PC-9 (cell line): ENCODE results near the gene LATS2. TPM values are rescaled to one million over a fixed set of nuclear protein-coding genes. Genes with fewer than 3 reads are reported as not detected.
"Not testable (repeated sequence)": the region's sequence is repeated elsewhere in the genome, so short reads cannot be mapped to it uniquely, and the experiment has no call there.

Source experiments
- BruUV-seq: library from RNA; stranded (reverse); fragments of 400-500 nt; replicated peaks from 2 replicates; lab custom pipeline; 2021; lab: Mats Ljungman, UMichigan
- CTCF ChIA-PET: fragments of 300-600 bp; sonication (Branson Sonifier 250); formaldehyde crosslinking; loops from one replicate; lab custom pipeline; 2022; ENCODE audit warnings: antibody characterized with exemption; lab: Charles Lee
- POLR2A ChIA-PET: fragments of 300-600 bp; sonication (Branson Sonifier 250); formaldehyde crosslinking; loops from one replicate; lab custom pipeline; 2022; ENCODE audit warnings: antibody characterized with exemption; ENCODE audit not compliant: unreplicated experiment; lab: Charles Lee
- DNase-seq, 2 experiments: peaks; one replicate each; pipeline versions ENCODE4 v3.0.0 to v3.0.0-alpha.2; 2015 to 2022; ENCODE audit warnings: mixed read lengths in 1 of 2
- H2AFZ ChIP-seq: fragments of 200-600 bp; sonication (generic); 2 replicates; pipeline ENCODE4 v1.8.1; 2017; ENCODE audit warnings: antibody characterized with exemption
- H3F3A ChIP-seq: fragments of 200-600 bp; sonication (generic); 2 replicates; pipeline ENCODE4 v1.8.1; 2017; ENCODE audit warnings: antibody characterized with exemption, mild to moderate bottlenecking, low read depth; ENCODE audit not compliant: insufficient read depth
- H3K27ac ChIP-seq: fragments of 200-600 bp; sonication (generic); 2 replicates; pipeline ENCODE4 v1.6.1; 2016; ENCODE audit warnings: mixed run types
- H3K27me3 ChIP-seq: fragments of 200-600 bp; sonication (generic); 2 replicates; pipeline ENCODE4 v1.6.1; 2016; ENCODE audit warnings: low read depth, mixed run types; ENCODE audit not compliant: insufficient read depth
- H3K36me3 ChIP-seq: fragments of 200-600 bp; sonication (generic); 2 replicates; pipeline ENCODE4 v1.6.1; 2016; ENCODE audit warnings: low read depth, mixed run types
- H3K4me1 ChIP-seq: fragments of 200-600 bp; sonication (generic); replicated peaks from 2 replicates; pipeline ENCODE4 v1.6.1; 2016; ENCODE audit warnings: mixed run types; ENCODE audit not compliant: insufficient read depth
- H3K4me2 ChIP-seq: fragments of 200-600 bp; sonication (generic); 2 replicates; pipeline ENCODE4 v1.6.1; 2017; ENCODE audit warnings: mixed run types
- H3K4me3 ChIP-seq: fragments of 200-600 bp; sonication (generic); 2 replicates; pipeline ENCODE4 v1.6.1; 2016; ENCODE audit warnings: mixed run types
- H3K79me2 ChIP-seq: fragments of 200-600 bp; sonication (generic); 2 replicates; pipeline ENCODE4 v1.6.1; 2017; ENCODE audit warnings: low read depth, mixed run types
- H3K9me2 ChIP-seq: fragments of 200-600 bp; sonication (generic); 2 replicates; pipeline ENCODE4 v1.8.1; 2017; ENCODE audit warnings: mild to moderate bottlenecking; ENCODE audit not compliant: insufficient read depth
- H3K9me3 ChIP-seq: fragments of 200-600 bp; sonication (generic); 2 replicates; pipeline ENCODE4 v1.8.1; 2016; ENCODE audit warnings: low read depth; ENCODE audit not compliant: insufficient read depth
- H4K20me1 ChIP-seq: fragments of 200-600 bp; sonication (generic); 2 replicates; pipeline ENCODE4 v1.8.1; 2017; ENCODE audit not compliant: insufficient read depth
- EZH2 ChIP-seq: fragments of 200-600 bp; sonication (generic); IDR thresholded peaks from 2 replicates; pipeline ENCODE4 v1.8.0; 2017; ENCODE audit warnings: antibody characterized with exemption, low read depth
- intact Hi-C: fragments of 100-400 bp; cut with micrococcal nuclease; formaldehyde crosslinking; loops from one replicate; pipeline ENCODE4 v1.10.0; 2022; ENCODE audit not compliant: unreplicated experiment
- total RNA-seq: library from RNA; stranded (reverse); gene quantifications from 2 replicates; pipeline ENCODE4 v1.2.3, GENCODE V29; 2021
- TF ChIP-seq, protein P1 (sequence below): fragments of 200-600 bp; sonication (generic); conservative IDR thresholded peaks from 2 replicates; pipeline ENCODE4 v1.6.1; 2017; ENCODE audit warnings: mixed run types, antibody characterized with exemption, mild to moderate bottlenecking, moderate library complexity

LATS2 gene
- total RNA-seq, 1 experiment from 2014 or later = 12.3 TPM

DNA sequence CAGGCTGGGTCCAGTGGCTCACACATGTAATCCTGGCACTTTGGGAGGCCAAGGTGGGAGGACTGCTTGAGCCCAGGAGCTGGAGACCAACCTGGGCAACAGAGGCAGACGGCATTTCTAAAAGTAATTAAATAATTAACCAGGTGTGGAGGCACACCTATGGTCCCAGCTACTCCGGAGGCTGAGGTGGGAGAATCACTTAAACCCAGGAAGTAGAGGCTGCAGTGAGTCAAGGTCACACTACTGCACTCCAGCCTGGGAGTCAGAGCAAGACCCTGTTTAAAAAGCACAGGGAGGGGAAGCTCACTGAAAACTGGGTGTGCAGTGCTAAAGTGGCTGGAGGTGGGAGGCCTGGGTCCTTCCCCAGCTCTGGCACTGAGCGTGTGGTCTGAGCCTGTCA lies 9.7 kb downstream of the LATS2 start:
- Histone ChIP-seq H3K79me2 (peaks cover 30% of the 10 kb centered on the region), H3K9me3 (no peaks in the 10 kb centered on the region; the same call in 1 of the 2 replicates), H4K20me1 (peaks cover 14% of the 10 kb centered on the region), H3K9me2 (no peaks in the 10 kb centered on the region), H3K4me1 (no peaks in the 10 kb centered on the region), H3K4me3 (no peak overlapping the region), H3K27me3 (no peaks in the 10 kb centered on the region), H2AFZ (no peak overlapping the region), H3F3A (no peaks in the 10 kb centered on the region), H3K27ac (no peak overlapping the region), H3K4me2 (no peak overlapping the region), H3K36me3 (no peaks in the 10 kb centered on the region)
- ChIA-PET POLR2A (no interaction called here), CTCF (no interaction called here)
- intact Hi-C loops = no loop called here
- BruUV-seq = no TSS peak
- no peak for DNase-seq
- TF ChIP-seq EZH2 = no peak
- TF ChIP-seq, protein P1, sequence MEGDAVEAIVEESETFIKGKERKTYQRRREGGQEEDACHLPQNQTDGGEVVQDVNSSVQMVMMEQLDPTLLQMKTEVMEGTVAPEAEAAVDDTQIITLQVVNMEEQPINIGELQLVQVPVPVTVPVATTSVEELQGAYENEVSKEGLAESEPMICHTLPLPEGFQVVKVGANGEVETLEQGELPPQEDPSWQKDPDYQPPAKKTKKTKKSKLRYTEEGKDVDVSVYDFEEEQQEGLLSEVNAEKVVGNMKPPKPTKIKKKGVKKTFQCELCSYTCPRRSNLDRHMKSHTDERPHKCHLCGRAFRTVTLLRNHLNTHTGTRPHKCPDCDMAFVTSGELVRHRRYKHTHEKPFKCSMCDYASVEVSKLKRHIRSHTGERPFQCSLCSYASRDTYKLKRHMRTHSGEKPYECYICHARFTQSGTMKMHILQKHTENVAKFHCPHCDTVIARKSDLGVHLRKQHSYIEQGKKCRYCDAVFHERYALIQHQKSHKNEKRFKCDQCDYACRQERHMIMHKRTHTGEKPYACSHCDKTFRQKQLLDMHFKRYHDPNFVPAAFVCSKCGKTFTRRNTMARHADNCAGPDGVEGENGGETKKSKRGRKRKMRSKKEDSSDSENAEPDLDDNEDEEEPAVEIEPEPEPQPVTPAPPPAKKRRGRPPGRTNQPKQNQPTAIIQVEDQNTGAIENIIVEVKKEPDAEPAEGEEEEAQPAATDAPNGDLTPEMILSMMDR = no peak

DNA sequence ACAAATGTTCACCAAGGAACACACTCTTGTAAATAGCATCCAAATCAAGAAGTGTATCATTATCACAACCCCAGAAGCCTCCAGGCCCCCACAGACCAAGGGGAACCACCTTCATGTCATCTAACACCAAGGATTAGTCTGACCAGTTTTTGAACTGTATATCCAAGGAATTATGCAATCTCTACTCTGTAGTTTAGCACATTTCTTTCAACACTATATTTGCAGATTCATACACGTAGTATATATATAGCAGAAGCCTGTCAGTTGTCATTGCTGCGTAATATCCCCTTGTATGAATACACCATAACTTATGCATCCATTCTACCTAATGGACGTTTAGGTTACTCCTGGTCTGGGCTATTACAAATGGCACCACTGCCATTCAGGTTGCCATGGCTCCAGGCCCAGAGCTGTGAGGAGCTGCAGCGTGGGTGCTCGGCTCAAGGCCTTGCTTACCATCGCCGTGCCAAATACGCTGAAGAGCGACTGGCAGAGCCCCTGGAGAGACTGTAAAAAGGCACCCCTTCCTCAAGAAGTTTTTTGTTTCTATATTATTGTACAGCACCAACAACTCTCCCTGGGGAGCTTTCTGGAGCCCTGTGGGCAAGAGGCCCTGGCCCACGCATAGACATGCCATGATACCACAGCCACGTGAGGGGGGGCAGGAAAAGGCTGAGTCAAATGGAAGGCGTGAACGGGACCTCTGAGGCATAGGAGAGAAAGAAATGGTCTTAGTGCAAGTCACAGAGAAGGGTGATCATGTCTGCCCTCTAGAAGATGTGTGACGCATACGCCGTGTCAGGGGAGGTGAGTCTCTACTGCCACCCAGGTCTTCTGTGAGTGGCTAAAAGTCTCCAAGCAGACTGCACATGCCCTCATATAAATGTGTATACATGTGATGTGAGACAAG lies 10.8 kb downstream of the LATS2 start:
- CTCF ChIA-PET = no interaction called here
- intact Hi-C loops = no loop called here
- no peaks in the 10 kb centered on the region; the same call in 1 of the 2 replicates for H3K9me3 ChIP-seq
- no peak overlapping the region for H3K27ac ChIP-seq
- H3K36me3 ChIP-seq = no peaks in the 10 kb centered on the region
- peaks cover 7% of the 10 kb centered on the region for H4K20me1 ChIP-seq
- TF ChIP-seq EZH2 = no peak
- TF ChIP-seq, protein P1 = no peak
- no peak overlapping the region for H3K4me2 ChIP-seq
- H3K4me1 ChIP-seq = no peaks in the 10 kb centered on the region
- H3K4me3 ChIP-seq = no peak overlapping the region
- BruUV-seq = no TSS peak
- H2AFZ ChIP-seq = no peak overlapping the region
- H3K27me3 ChIP-seq = no peaks in the 10 kb centered on the region
- H3K79me2 ChIP-seq = peaks cover 21% of the 10 kb centered on the region; the same call in 1 of the 2 replicates
- no peaks in the 10 kb centered on the region for H3F3A ChIP-seq
- POLR2A ChIA-PET = no interaction called here
- no peak for DNase-seq
- H3K9me2 ChIP-seq = no peaks in the 10 kb centered on the region

DNA sequence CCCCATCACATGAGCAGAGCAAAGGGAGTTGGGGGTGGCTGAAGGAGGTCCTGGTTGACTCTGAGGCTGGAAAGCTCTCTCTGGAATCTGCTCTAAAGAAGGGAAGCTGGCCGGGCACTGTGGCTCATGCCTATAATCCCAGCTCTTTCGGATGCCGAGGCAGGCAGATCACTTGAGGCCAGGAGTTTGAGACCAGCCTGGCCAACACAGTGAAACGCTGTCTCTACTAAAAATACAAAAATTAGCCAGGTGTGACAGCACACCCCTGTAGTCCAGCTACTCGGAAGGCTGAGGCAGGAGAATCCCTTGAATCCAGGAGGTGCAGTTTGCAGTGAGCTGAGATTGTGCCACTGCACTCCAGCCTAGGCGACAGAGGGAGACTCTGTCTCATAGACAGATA lies 11.7 kb downstream of the LATS2 start:
- H2AFZ ChIP-seq, H3K4me1 ChIP-seq, H3F3A ChIP-seq, H3K4me3 ChIP-seq, intact Hi-C loops, H3K27me3 ChIP-seq, H4K20me1 ChIP-seq, DNase-seq, H3K27ac ChIP-seq, H3K9me3 ChIP-seq, H3K4me2 ChIP-seq, H3K9me2 ChIP-seq, H3K36me3 ChIP-seq, POLR2A ChIA-PET, CTCF ChIA-PET, BruUV-seq: not testable (repeated sequence)
- peaks cover 13% of the 10 kb centered on the region; the same call in 1 of the 2 replicates for H3K79me2 ChIP-seq
